GM18867 (cell line): ENCODE data around the gene HIC1.

Experiments
- ATAC-seq: cut with Tn5 transposase; IDR thresholded peaks from one replicate; pipeline ENCODE4 v1.9.1; 2021; ENCODE audit warnings: mild to moderate bottlenecking, moderate library complexity; ENCODE audit not compliant: unreplicated experiment

Gene HIC1

GRCh38 chr17:2059547-2060384 is 4.9 kb downstream of the HIC1 start:
- no peak for ATAC-seq

- ATAC-seq, result no peak
Observed at GRCh38 chr17:2060385-2060658, 5.4 kb downstream of the HIC1 start.

- ATAC-seq, result no peak
Observed at GRCh38 chr17:2060681-2061440, 6.0 kb downstream of the HIC1 start.

GRCh38 chr17:2061441-2061958 is 6.6 kb downstream of the HIC1 start:
- ATAC-seq, result no peak

- no peak for ATAC-seq
Observed at GRCh38 chr17:2062571-2063183, 7.8 kb downstream of the HIC1 start.

- no peak for ATAC-seq
Observed at GRCh38 chr17:2063261-2064146, 8.6 kb downstream of the HIC1 start.

GRCh38 chr17:2064147-2064489 is 9.2 kb downstream of the HIC1 start:
- no peak for ATAC-seq

- no peak for ATAC-seq
Observed at GRCh38 chr17:2064520-2064971, 9.6 kb downstream of the HIC1 start.

- no peak for ATAC-seq
Observed at GRCh38 chr17:2064980-2065785, 10.3 kb downstream of the HIC1 start.

GRCh38 chr17:2065949-2066400 is 11.1 kb downstream of the HIC1 start:
- ATAC-seq, result no peak

GRCh38 chr17:2067048-2067561 is 12.2 kb downstream of the HIC1 start:
- no peak for ATAC-seq

- ATAC-seq, result no peak
Observed at GRCh38 chr17:2067608-2068024, 12.7 kb downstream of the HIC1 start.

GRCh38 chr17:2068031-2068518 is 13.2 kb downstream of the HIC1 start:
- ATAC-seq, result no peak

GRCh38 chr17:2068519-2069051 is 13.7 kb downstream of the HIC1 start:
- no peak for ATAC-seq

GRCh38 chr17:2070241-2071023 is 15.5 kb downstream of the HIC1 start:
- peak; percentile 83 for ATAC-seq

- ATAC-seq, result no peak
Observed at GRCh38 chr17:2071024-2071385, 16.1 kb downstream of the HIC1 start.

- no peak for ATAC-seq
Observed at GRCh38 chr17:2071455-2072281, 16.8 kb downstream of the HIC1 start.

- ATAC-seq, result no peak
Observed at GRCh38 chr17:2074919-2075318, 20.0 kb downstream of the HIC1 start.
